GM18498 (cell line): ENCODE results near the gene ARHGAP24.
"Not testable (repeated sequence)": the region's sequence is repeated elsewhere in the genome, so short reads cannot be mapped to it uniquely, and the experiment has no call there.

ENCODE experiments used
- ATAC-seq: cut with Tn5 transposase; IDR thresholded peaks from one replicate; pipeline ENCODE4 v1.9.1; 2021; ENCODE audit warnings: mild to moderate bottlenecking, moderate library complexity; ENCODE audit not compliant: unreplicated experiment

Gene ARHGAP24

GRCh38 chr4:85939595-85939994 is 464.6 kb downstream of the ARHGAP24 start:
- no peak for ATAC-seq

- ATAC-seq: no peak
Measured at GRCh38 chr4:85940151-85940550, 465.2 kb downstream of the ARHGAP24 start.

GRCh38 chr4:85942107-85942506 is 467.2 kb downstream of the ARHGAP24 start:
- no peak for ATAC-seq

GRCh38 chr4:85946821-85947220 is 471.9 kb downstream of the ARHGAP24 start:
- no peak for ATAC-seq

DNA sequence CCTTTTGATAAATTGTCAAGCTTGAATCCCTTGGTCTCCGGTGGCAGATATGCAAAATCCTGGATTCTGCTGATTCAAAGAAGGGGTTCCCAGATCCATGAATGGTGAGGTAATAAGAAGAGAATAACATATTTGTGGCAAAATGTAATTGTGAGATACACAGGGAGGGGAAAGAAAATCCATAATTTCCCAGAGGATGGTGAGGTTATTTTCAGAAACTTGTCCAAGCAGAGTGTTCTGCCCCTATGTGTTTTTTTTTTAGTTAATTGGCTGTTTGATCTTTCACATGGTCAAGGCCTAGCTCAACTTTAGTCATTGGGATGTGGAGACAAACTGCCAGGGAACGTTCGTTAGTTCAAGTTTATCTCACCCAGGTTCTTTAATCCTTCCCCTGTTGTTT is 476.1 kb downstream of the ARHGAP24 start:
- no peak for ATAC-seq

DNA sequence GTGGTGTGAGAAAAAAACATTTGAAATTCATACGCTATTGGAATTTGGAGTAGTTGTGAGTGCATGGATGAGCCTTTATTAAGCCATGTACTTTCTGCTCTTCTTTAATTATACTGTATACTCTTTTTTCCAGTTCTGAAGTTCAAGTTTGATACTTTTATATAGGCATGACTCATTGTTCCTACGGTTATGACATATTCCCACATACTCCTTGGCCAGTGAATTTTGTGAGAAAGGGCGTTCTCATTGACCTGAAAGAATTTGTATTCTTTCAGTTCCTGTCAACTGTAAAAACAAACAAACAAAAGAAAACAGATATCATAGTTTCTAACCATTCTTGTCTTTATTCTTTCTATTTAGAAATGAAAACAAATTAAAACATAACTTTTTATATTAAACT is 477.6 kb downstream of the ARHGAP24 start:
- ATAC-seq: no peak

DNA sequence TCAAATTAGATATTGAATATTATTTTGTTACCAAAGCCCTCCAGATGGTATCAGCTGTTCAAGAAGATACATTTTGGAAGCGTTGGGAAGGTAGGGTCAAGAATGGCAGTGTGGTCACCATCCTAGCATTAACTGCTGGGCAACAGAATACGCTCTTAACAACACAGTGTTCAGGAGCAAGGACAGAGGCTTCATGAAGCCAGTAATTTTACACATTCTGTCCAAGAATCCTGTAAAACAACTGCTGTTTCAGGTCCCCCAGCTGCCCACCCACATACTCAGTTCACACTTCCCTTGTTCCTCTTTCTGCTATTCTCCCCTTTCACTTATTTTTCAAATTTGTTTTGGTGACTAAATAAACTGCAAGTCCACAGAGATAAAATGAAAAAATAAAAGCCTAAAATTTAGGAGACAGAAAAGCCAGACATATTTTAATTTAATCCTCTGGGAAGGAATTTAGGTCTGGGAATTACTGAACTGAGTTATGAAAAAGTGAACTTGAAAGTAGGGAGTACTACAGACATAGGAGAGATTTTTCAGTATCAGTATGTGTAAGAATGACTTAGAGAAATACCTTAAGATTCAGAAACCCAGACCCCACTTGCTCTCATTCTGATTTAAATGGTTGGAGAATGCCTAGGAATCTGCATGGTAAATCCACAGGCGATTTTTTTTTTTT is 478.2 kb downstream of the ARHGAP24 start:
- no peak for ATAC-seq

- no peak for ATAC-seq
Measured at GRCh38 chr4:85953651-85954018, 478.7 kb downstream of the ARHGAP24 start.

DNA sequence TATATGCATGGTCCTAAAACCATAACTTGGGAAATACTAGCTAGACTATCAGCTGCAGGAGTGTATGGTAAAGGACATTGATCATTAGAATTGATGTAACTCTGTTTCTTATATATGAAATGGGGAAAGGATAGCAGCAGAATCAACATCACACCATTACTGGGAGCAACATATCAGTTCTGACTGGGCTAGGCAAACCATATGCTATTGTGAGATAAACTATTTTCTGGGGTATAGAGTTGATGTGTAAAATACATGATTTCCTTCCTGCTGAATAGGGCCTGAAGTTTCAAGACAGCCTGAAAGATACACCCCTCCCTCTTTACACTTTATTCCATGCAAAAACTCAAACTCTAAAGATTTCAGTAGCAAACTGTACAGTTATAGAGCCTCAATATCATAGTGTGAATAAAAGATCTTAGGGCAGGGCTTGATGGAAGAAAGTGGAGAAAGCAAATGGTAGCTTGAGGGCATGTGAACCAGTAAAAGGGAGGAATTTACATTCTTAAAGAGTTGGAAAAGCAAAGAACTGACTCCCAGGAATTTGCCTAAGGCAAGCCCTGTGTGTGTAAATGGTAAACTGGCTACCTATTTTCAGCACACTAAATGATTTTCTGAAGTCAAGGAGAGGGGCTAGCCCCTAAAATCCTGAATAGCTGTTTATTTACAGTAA is 480.8 kb downstream of the ARHGAP24 start:
- no peak for ATAC-seq

GRCh38 chr4:85956293-85956945 is 481.5 kb downstream of the ARHGAP24 start:
- no peak for ATAC-seq

GRCh38 chr4:85961887-85962286 is 486.9 kb downstream of the ARHGAP24 start:
- ATAC-seq: no peak

DNA sequence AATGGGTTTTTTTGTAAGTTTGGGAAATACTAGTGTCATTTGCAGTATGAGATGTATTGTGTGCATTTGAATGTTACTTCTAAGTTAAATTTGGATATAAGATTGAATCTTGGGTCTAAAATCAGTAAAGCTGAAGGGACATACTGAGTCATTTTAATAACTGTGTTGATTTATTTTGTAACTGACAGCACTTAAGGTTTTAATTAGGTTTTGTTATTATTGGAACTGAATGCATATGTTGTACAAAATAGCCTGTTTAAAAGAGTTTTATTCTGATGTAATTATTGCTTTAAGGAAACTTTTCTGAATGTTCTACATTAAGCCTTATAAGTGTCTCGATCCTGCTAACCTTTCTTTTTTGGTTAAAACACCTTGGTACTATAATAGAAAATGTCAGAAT is 488.3 kb downstream of the ARHGAP24 start:
- no peak for ATAC-seq

GRCh38 chr4:85964298-85964697 is 489.3 kb downstream of the ARHGAP24 start:
- ATAC-seq: no peak

DNA sequence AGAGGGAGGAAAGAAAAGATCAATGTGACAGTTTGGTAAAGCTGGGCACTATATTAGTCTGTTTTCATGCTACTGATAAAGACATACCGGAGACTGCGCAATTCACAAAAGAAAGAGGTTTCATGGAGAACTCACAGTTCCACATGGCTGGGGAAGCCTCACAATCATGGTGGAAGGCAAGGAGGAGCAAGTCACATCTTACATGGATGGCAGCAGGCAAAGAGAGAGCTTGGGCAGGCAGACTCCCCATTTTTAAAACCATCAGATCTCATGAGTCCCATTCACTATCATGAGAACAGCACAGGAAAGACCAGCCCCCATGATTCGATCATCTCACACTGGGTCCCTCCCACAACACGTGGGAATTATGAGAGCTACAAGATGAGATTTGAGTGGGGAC is 490.1 kb downstream of the ARHGAP24 start:
- ATAC-seq: not testable (repeated sequence)

DNA sequence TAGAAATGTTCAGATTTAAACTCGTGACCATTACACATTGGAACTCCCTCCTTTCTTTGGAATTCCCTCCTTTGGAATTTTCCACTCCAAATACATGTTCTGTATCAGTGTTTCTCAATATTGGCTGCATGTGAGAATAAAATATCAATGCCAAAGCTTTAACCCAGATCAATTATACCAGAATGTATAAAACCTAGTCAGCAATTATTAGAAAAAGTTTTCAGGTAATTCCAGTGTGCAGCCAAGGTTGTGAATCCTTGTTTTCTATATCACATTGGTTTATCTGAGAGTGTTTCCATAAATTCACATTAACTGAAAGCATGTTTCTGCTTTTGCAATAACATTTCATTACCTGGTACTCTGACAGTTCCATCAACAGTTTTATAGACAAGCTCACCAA is 490.6 kb downstream of the ARHGAP24 start:
- ATAC-seq: no peak

DNA sequence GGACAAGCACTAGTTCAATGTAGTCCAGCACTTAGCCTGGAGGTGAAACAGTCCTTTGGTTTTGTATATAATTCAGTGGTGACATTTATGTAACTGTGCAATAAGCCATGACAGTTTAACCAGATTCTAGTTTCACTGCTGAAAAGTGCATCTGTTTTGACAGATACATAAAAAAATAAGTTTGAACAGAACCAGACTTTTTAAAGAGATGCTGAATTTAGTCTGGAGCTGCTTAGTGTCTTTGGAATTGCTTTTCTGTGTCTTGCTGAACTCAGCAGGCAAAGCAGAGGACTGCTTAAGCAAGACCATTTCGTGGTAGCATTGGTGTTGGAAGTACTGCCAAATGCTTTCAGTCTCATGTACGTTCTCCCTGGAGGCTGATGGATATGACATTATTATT is 491.4 kb downstream of the ARHGAP24 start:
- ATAC-seq: no peak

- no peak for ATAC-seq
Measured at GRCh38 chr4:85967872-85968271, 492.9 kb downstream of the ARHGAP24 start.

GRCh38 chr4:85968945-85969819 is 494.2 kb downstream of the ARHGAP24 start:
- peak; percentile 61 for ATAC-seq

- ATAC-seq: no peak
Measured at GRCh38 chr4:85970535-85970934, 495.6 kb downstream of the ARHGAP24 start.

DNA sequence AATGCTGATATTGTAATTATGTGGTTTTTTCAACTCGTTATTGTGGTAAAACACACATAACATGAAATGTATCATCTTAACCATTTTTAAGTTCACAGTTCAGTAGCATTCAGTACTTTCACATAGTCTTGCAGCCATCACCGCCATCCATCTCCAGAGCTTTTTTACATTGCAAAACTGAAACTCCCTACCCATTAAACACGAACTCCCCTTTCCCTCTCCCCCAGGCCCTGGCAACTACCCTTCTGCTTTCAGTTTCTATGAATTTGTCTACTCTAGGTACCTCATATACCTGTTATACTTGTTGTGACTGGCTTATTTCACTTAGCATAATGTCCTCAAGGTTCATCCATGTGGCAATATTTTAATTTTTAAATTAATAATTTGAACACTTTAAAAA is 504.3 kb downstream of the ARHGAP24 start:
- ATAC-seq: peak; percentile 95

- ATAC-seq: no peak
Measured at GRCh38 chr4:85986266-85986665, 511.3 kb downstream of the ARHGAP24 start.
